Naive thymus-derived CD8-positive, alpha-beta T cell (primary cell): ENCODE measurements around the gene XXYLT1. TPM values are rescaled to one million over a fixed set of nuclear protein-coding genes. Genes with fewer than 3 reads are reported as not detected.

Experiments used
- ATAC-seq, 2 donors: fragments of 150-1000 bp; cut with Tn5 transposase in 1 of 2; sonication (Bioruptor Pico), chemical (Tn5 transposase) in 1 of 2; 1 replicate in 1 of 2; 2 replicates in 1 of 2; pipeline ENCODE4 v1.10.0; 2021; ENCODE audit warnings: mild to moderate bottlenecking in 2 of 2, moderate library complexity in 2 of 2
- POLR2A ChIA-PET: fragments of 350-600 bp; sonication (Branson Sonifier 250); formaldehyde crosslinking; loops from one replicate; lab custom pipeline; 2021; ENCODE audit warnings: antibody characterized with exemption; lab: Charles Lee
- DNase-seq, 10 donors: peaks; one replicate each; pipeline versions ENCODE4 v3.0.0 to v3.0.0-alpha.2; 2020 to 2022
- H3K27ac Mint-ChIP-seq, 10 donors: one replicate each; pipeline ENCODE4 v1.8.0; 2020 to 2022; ENCODE audit warnings: mild to moderate bottlenecking in 10 of 10, mixed read lengths in 10 of 10, moderate library complexity in 4 of 10, inconsistent platforms in 1 of 10
- H3K27me3 Mint-ChIP-seq, 5 donors: one replicate each; pipeline ENCODE4 v1.8.0; 2021 to 2022; ENCODE audit warnings: mixed read lengths in 5 of 5
- H3K36me3 Mint-ChIP-seq, 3 donors: one replicate each; pipeline ENCODE4 v1.8.0; 2020 to 2022; ENCODE audit warnings: mixed read lengths in 3 of 3, mild to moderate bottlenecking in 2 of 3, inconsistent platforms in 1 of 3
- H3K4me1 Mint-ChIP-seq, 4 donors: one replicate each; pipeline ENCODE4 v1.8.0; 2021 to 2022; ENCODE audit warnings: mixed read lengths in 4 of 4
- H3K4me3 Mint-ChIP-seq, 10 donors: one replicate each; pipeline ENCODE4 v1.8.0; 2020 to 2022; ENCODE audit warnings: mild to moderate bottlenecking in 10 of 10, mixed read lengths in 10 of 10, moderate library complexity in 6 of 10, inconsistent platforms in 1 of 10
- H3K9me3 Mint-ChIP-seq, 9 donors: one replicate each; pipeline ENCODE4 v1.8.0; 2020 to 2022; ENCODE audit warnings: mixed read lengths in 9 of 9, mild to moderate bottlenecking in 3 of 9, inconsistent platforms in 1 of 9, moderate library complexity in 1 of 9
- polyA plus RNA-seq, 3 donors: library from polyadenylated mRNA; unstranded; fragments of 300-500 nt; fragmentation: Illumina TruSeq; gene quantifications; one replicate each; pipeline ENCODE4 v1.2.3, GENCODE V29; 2021
- total RNA-seq, 8 experiments: library from RNA in 2 of 8; stranded (reverse) in 2 of 8; gene quantifications; one replicate each; pipeline ENCODE4 v1.2.3 and lab custom pipeline; 2021 to 2026

The XXYLT1 gene
- total and polyA plus RNA-seq, 5 experiments from 2014 or later, result 5.4 to 8.3 (median 6.3) TPM

GRCh38 chr3:195247086-195247862, 23.7 kb downstream of the XXYLT1 start:
- Mint-ChIP-seq H3K9me3 (no peaks in the 10 kb centered on the region), H3K36me3 (peaks cover 0 to 13% (median 8%) of the 10 kb centered on the region in 3 donors), H3K4me1 (peaks cover 12 to 35% (median 21%) of the 10 kb centered on the region in 4 donors), H3K27me3 (no peaks in the 10 kb centered on the region), H3K4me3 (no peak overlapping the region), H3K27ac (no peak overlapping the region)
- POLR2A ChIA-PET, result no interaction called here
- ATAC-seq (no peak), DNase-seq (peak in 1 of 10 donors; percentile 9)

DNA sequence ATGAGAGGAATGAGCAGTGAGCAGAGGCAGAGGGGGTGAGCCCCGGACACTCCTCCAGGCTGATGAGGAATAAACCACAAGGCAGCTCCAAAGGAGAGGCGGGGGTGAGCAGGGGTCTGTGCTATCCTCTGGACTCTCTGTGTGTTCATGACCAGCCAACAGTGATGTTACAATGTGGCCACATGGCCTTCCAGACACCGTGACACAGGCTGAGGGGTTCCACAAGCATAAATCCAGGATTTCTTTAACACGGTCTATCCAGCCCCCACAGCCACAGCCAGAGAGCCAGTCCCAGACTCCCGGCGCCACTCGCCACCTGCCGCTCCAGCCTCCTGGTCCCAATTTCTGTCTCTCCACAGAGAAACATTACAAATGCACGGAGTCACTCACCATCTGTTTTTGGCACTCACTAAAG, 24.4 kb downstream of the XXYLT1 start:
- Mint-ChIP-seq H3K9me3 (no peaks in the 10 kb centered on the region), H3K4me3 (no peak overlapping the region), H3K27me3 (no peaks in the 10 kb centered on the region), H3K4me1 (peaks cover 8 to 31% (median 19%) of the 10 kb centered on the region in 4 donors), H3K36me3 (peaks cover 0 to 14% (median 8%) of the 10 kb centered on the region in 3 donors), H3K27ac (no peak overlapping the region)
- POLR2A ChIA-PET, result no interaction called here
- DNase-seq, result peak in 1 of 10 donors; percentile 3
- ATAC-seq, result no peak

DNA sequence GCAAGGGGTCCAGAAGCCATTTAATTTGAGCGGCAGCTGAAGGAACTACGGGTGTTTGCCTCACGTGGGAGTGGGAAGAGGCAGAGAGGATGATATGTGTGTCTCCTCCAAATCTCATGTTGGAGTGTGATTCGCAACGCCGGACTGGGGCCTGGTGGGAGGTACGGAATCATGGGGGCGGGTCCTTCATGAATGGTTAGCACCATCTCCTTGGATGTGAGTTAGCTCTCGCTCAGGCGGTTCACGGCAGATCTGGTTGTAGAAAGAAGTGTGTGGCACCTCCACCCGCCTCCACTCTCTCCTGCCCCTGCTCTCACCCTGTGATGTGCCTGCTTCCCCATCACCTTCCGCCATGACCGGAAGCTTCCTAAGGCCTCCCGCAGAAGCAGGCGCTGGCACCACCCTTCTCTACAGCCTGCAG, 25.4 kb downstream of the XXYLT1 start:
- no peak overlapping the region for H3K4me3 Mint-ChIP-seq
- no peaks in the 10 kb centered on the region for H3K27me3 Mint-ChIP-seq
- DNase-seq, result peak in 1 of 10 donors; percentile 14
- peak overlapping the region in 3 of 10 donors; percentile 4 to 60 (median 39) for H3K27ac Mint-ChIP-seq
- peaks cover 0 to 17% (median 8%) of the 10 kb centered on the region in 3 donors for H3K36me3 Mint-ChIP-seq
- peaks cover 1 to 20% (median 12%) of the 10 kb centered on the region in 4 donors for H3K4me1 Mint-ChIP-seq
- H3K9me3 Mint-ChIP-seq, result no peaks in the 10 kb centered on the region
- no peak for ATAC-seq
- POLR2A ChIA-PET, result no interaction called here

- Mint-ChIP-seq H3K4me3 (no peak overlapping the region), H3K27ac (peak overlapping the region in 2 of 10 donors; percentile 16 to 40), H3K36me3 (peaks cover 11 to 20% (median 15%) of the 10 kb centered on the region in 3 donors), H3K27me3 (no peaks in the 10 kb centered on the region), H3K9me3 (peaks cover 0 to 10% (median 6%) of the 10 kb centered on the region in 9 donors), H3K4me1 (peaks cover 5 to 29% (median 19%) of the 10 kb centered on the region in 4 donors)
- DNase-seq (peak in 2 of 10 donors; percentile 0 to 53), ATAC-seq (no peak)
- POLR2A ChIA-PET, result no interaction called here
These were observed 29.2 kb downstream of the XXYLT1 start for GRCh38 chr3:195241592-195242355.

GRCh38 chr3:195240939-195241338, 30.0 kb downstream of the XXYLT1 start:
- no peak for ATAC-seq
- Mint-ChIP-seq H3K36me3 (peaks cover 11 to 17% (median 12%) of the 10 kb centered on the region in 3 donors), H3K4me1 (peaks cover 5 to 29% (median 18%) of the 10 kb centered on the region in 4 donors), H3K9me3 (peaks cover 0 to 10% (median 7%) of the 10 kb centered on the region in 9 donors), H3K4me3 (no peak overlapping the region), H3K27me3 (no peaks in the 10 kb centered on the region), H3K27ac (peak overlapping the region in 1 of 10 donors; percentile 10)
- POLR2A ChIA-PET, result no interaction called here
- DNase-seq, result no peak

GRCh38 chr3:195240171-195240701, 30.7 kb downstream of the XXYLT1 start:
- Mint-ChIP-seq H3K4me3 (no peak overlapping the region), H3K9me3 (peaks cover 0 to 10% (median 7%) of the 10 kb centered on the region in 9 donors), H3K27me3 (no peaks in the 10 kb centered on the region), H3K36me3 (peaks cover 11 to 13% (median 12%) of the 10 kb centered on the region in 3 donors), H3K27ac (no peak overlapping the region), H3K4me1 (peaks cover 5 to 29% (median 17%) of the 10 kb centered on the region in 4 donors)
- POLR2A ChIA-PET, result no interaction called here
- ATAC-seq, result no peak
- DNase-seq, result peak in 1 of 10 donors; percentile 34

GRCh38 chr3:195239121-195239520, 31.8 kb downstream of the XXYLT1 start:
- Mint-ChIP-seq H3K27ac (no peak overlapping the region), H3K4me3 (no peak overlapping the region), H3K4me1 (peaks cover 5 to 28% (median 18%) of the 10 kb centered on the region in 4 donors), H3K27me3 (no peaks in the 10 kb centered on the region), H3K9me3 (peaks cover 0 to 10% (median 7%) of the 10 kb centered on the region in 9 donors), H3K36me3 (peaks cover 11 to 13% (median 12%) of the 10 kb centered on the region in 3 donors)
- POLR2A ChIA-PET, result no interaction called here
- ATAC-seq, result no peak
- DNase-seq, result no peak

DNA sequence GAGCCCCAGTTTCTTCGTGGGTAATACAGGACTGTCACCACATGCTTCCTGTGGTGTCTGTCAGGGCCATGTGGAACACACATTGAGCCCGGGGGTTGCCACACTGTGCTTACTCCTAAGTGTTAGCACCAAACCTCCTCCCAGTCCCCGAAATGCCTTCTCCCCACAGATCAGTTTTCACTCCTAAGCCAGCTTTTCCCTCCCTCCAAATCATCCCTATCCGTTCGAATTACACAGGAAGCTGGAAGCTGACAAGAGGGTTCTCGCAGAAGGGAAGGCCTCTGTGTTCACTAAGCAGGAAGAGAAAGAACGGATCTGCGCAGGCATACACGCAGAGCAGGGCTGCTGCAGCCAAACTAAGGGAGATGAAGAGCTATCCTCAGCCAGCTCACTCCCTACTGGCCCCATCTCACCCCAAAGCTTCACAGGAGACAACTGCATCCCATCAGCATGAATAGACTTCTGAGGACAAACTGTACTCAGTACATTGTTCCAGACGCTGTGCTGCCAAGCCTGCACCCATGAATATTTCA, 32.3 kb downstream of the XXYLT1 start:
- Mint-ChIP-seq H3K9me3 (peaks cover 0 to 10% (median 7%) of the 10 kb centered on the region in 9 donors), H3K36me3 (peaks cover 11 to 13% (median 12%) of the 10 kb centered on the region in 3 donors), H3K27ac (peak overlapping the region in 5 of 10 donors; percentile 19 to 87 (median 81)), H3K4me3 (peak overlapping the region in 3 of 10 donors; percentile 18 to 64 (median 45)), H3K27me3 (no peaks in the 10 kb centered on the region), H3K4me1 (peaks cover 5 to 23% (median 16%) of the 10 kb centered on the region in 4 donors)
- DNase-seq, result no peak
- POLR2A ChIA-PET, result no interaction called here
- ATAC-seq, result peak; percentile 47 to 62

GRCh38 chr3:195238081-195238571, 32.8 kb downstream of the XXYLT1 start:
- peaks cover 5 to 20% (median 16%) of the 10 kb centered on the region in 4 donors for H3K4me1 Mint-ChIP-seq
- peak overlapping the region in 1 of 10 donors; percentile 45 for H3K4me3 Mint-ChIP-seq
- POLR2A ChIA-PET, result no interaction called here
- ATAC-seq (no peak), DNase-seq (no peak)
- peaks cover 0 to 15% (median 8%) of the 10 kb centered on the region in 9 donors for H3K9me3 Mint-ChIP-seq
- no peaks in the 10 kb centered on the region for H3K27me3 Mint-ChIP-seq
- peaks cover 11 to 13% (median 12%) of the 10 kb centered on the region in 3 donors for H3K36me3 Mint-ChIP-seq
- H3K27ac Mint-ChIP-seq, result peak overlapping the region in 2 of 10 donors; percentile 73 to 83

DNA sequence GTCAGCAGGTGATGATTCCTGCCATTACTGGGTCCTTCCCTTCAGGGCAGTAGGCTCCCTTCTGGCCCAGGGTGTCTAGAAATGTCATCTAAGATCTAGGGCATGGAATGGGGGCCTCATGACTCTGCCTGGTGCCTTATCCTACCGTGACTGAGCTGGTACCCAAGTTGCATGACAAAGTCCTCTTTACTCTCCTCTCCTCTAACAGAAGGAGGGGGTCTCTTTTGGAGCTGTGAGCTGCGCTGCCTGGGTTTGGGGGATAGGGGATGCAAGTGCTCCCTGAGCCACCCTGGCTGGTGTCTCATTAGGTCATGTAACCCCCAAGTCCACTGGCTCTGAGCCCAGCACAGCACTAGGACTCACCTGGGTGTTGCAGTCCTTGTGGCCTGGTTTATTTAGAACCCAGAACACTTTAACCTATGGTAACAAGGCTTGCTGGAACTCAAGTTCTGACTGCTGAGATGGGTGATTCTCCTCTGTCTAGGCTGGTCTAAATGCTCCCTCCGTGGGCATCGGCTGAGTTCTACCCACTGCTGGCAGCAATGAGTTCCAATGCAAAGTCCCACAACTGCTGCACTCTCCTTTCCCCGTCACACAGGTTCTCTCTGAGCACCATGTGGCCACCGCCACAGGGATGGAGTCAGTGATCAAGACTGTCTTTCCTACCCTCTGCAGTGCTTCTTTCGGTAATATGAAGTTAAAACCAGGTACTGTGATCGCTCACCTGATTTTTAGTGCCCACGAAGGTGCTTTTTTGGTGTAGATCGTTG, 34.0 kb downstream of the XXYLT1 start:
- peaks cover 9 to 16% (median 12%) of the 10 kb centered on the region in 3 donors for H3K36me3 Mint-ChIP-seq
- DNase-seq (peak in 1 of 10 donors; percentile 5), ATAC-seq (no peak)
- POLR2A ChIA-PET, result no interaction called here
- H3K27me3 Mint-ChIP-seq, result no peaks in the 10 kb centered on the region
- H3K4me3 Mint-ChIP-seq, result no peak overlapping the region
- peaks cover 0 to 23% (median 10%) of the 10 kb centered on the region in 9 donors for H3K9me3 Mint-ChIP-seq
- H3K27ac Mint-ChIP-seq, result no peak overlapping the region
- H3K4me1 Mint-ChIP-seq, result peaks cover 5 to 20% (median 15%) of the 10 kb centered on the region in 4 donors

DNA sequence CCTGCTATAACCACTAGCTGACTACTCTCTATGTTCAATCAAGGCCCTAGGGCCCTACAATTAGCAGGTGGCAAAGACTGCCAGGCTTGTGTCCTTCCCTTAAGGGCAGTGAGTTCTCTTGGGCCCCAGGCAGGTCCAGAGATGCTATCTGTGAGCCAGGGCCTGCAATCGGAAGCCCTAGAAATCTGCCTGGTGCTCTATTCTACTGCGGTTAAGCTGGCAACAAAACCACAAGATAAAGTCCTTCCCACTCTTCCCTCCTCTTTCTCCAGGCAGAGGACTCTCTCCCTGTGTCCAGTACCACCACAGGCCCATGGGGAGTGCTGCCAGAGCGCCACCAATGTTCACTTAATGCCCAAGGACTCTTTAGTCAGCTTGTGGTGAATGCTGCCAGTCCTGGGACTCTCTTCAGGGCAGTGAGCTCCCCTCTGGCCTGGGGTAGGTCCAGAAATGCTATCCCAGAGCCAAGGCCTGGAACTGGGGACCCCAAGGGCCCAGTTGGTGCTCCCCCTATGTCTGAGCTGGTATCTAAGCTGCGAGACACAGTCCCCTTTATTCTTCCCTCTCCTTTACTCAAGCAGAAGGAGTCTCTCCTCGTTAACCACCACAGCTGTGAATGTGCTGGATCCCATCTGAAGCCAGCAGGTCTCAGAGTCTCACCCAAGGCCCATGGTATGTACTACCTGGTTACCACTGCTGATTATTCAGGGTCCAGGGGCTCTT, 34.7 kb downstream of the XXYLT1 start:
- peaks cover 9 to 18% (median 12%) of the 10 kb centered on the region in 3 donors for H3K36me3 Mint-ChIP-seq
- H3K4me1 Mint-ChIP-seq, result peaks cover 5 to 20% (median 15%) of the 10 kb centered on the region in 4 donors
- POLR2A ChIA-PET, result no interaction called here
- no peaks in the 10 kb centered on the region for H3K27me3 Mint-ChIP-seq
- DNase-seq (peak in 2 of 10 donors; percentile 3 to 50), ATAC-seq (no peak)
- H3K27ac Mint-ChIP-seq, result no peak overlapping the region
- peaks cover 0 to 27% (median 10%) of the 10 kb centered on the region in 9 donors for H3K9me3 Mint-ChIP-seq
- no peak overlapping the region for H3K4me3 Mint-ChIP-seq
